SK-N-SH (cell line): ENCODE data around the gene DES. TPM values are rescaled to one million over a fixed set of nuclear protein-coding genes. Genes with fewer than 3 reads are reported as not detected.

Source experiments
- CTCF ChIA-PET: fragments of 300-600, 350-600 bp; formaldehyde crosslinking; extraction: SDS; loops from one replicate; lab custom pipeline; 2021; lab: Yijun Ruan, JAX
- POLR2A ChIA-PET: fragments of 350-600 bp; sonication (Branson Sonifier 250); formaldehyde crosslinking; extraction: SDS; loops from one replicate; lab custom pipeline; 2020; ENCODE audit warnings: antibody characterized with exemption, inconsistent platforms; lab: Yijun Ruan, JAX
- DNase-seq: peaks from one replicate; pipeline ENCODE4 v3.0.0; 2012
- H2AFZ ChIP-seq: fragments of 200-600 bp; sonication (generic); 2 replicates; pipeline ENCODE4 v1.8.1; 2016; ENCODE audit warnings: antibody characterized with exemption, mild to moderate bottlenecking, low read depth
- H3F3A ChIP-seq: fragments of 200-600 bp; sonication (generic); replicated peaks from 2 replicates; pipeline ENCODE3; 2016; ENCODE audit warnings: antibody characterized with exemption, mild to moderate bottlenecking; ENCODE audit not compliant: insufficient read depth
- H3K27ac ChIP-seq, 2 experiments: fragments of 200-500 bp in 1 of 2; fragments of 200-600 bp in 1 of 2; sonication (Bioruptor generic) in 1 of 2; sonication (generic), shearing (Covaris generic) in 1 of 2; 2 replicates each; pipeline versions ENCODE4 v1.5.1 to v1.6.1; 2014 to 2016; ENCODE audit warnings: low read depth in 2 of 2, inconsistent platforms in 1 of 2, low read length in 1 of 2, mild to moderate bottlenecking in 1 of 2, mixed read lengths in 1 of 2
- H3K27me3 ChIP-seq: fragments of 200-600 bp; sonication (generic), shearing (Covaris generic); 2 replicates; pipeline ENCODE4 v1.6.1; 2016; ENCODE audit warnings: mixed run types; ENCODE audit not compliant: insufficient read depth
- H3K36me3 ChIP-seq, 2 experiments: fragments of 200-500 bp in 1 of 2; fragments of 200-600 bp in 1 of 2; sonication (Bioruptor generic) in 1 of 2; sonication (generic) in 1 of 2; replicated peaks in 1 of 2; 2 replicates each; pipeline versions ENCODE3 to v1.5.1; 2014 to 2016; ENCODE audit warnings: low read length in 1 of 2, mild to moderate bottlenecking in 1 of 2; ENCODE audit not compliant: insufficient read depth in 2 of 2, control insufficient read depth in 1 of 2
- H3K4me1 ChIP-seq, 2 experiments: fragments of 200-500 bp in 1 of 2; fragments of 200-600 bp in 1 of 2; sonication (Bioruptor generic) in 1 of 2; sonication (generic), shearing (Covaris generic) in 1 of 2; 2 replicates each; pipeline versions ENCODE4 v1.5.1 to v1.6.1; 2014 to 2016; ENCODE audit warnings: low read depth in 1 of 2, low read length in 1 of 2, mixed run types in 1 of 2; ENCODE audit not compliant: insufficient read depth in 2 of 2, control insufficient read depth in 1 of 2
- H3K4me2 ChIP-seq: fragments of 200-600 bp; sonication (generic), shearing (Covaris generic); 2 replicates; pipeline ENCODE4 v1.6.1; 2017; ENCODE audit warnings: mixed run types
- H3K4me3 ChIP-seq, 2 experiments: fragments of 200-500 bp in 1 of 2; fragments of 200-600 bp in 1 of 2; sonication (Bioruptor generic) in 1 of 2; sonication (generic), shearing (Covaris generic) in 1 of 2; 2 replicates each; pipeline versions ENCODE4 v1.5.1 to v1.8.1; 2014 to 2016; ENCODE audit warnings: low read depth in 2 of 2, inconsistent platforms in 1 of 2, low read length in 1 of 2, mild to moderate bottlenecking in 1 of 2, mixed read lengths in 1 of 2, moderate library complexity in 1 of 2
- H3K79me2 ChIP-seq: fragments of 200-600 bp; sonication (generic); 2 replicates; pipeline ENCODE4 v1.8.1; 2017; ENCODE audit warnings: mild to moderate bottlenecking; ENCODE audit not compliant: insufficient read depth
- H3K9ac ChIP-seq: fragments of 200-600 bp; sonication (generic); 2 replicates; pipeline ENCODE4 v1.6.1; 2017; ENCODE audit warnings: mixed run types
- H3K9me2 ChIP-seq: fragments of 200-600 bp; sonication (generic); 2 replicates; pipeline ENCODE4 v1.6.1; 2017; ENCODE audit warnings: mixed run types
- H3K9me3 ChIP-seq: fragments of 200-600 bp; sonication (generic); 2 replicates; pipeline ENCODE4 v1.6.1; 2017; ENCODE audit warnings: mixed run types, mild to moderate bottlenecking, moderate library complexity
- H4K20me1 ChIP-seq: fragments of 200-600 bp; sonication (generic); 2 replicates; pipeline ENCODE4 v1.6.1; 2017; ENCODE audit warnings: mild to moderate bottlenecking, mixed run types; ENCODE audit not compliant: insufficient read depth
- JUND ChIP-seq: IDR thresholded peaks from 2 replicates; pipeline ENCODE4 v1.4.0; 2012
- MAX ChIP-seq: IDR thresholded peaks from 2 replicates; pipeline ENCODE4 v1.4.0; 2012; ENCODE audit warnings: low read depth
- MEF2A ChIP-seq: IDR thresholded peaks from 2 replicates; pipeline ENCODE4 v1.4.0; 2012; ENCODE audit warnings: low read depth, borderline replicate concordance
- MXI1 ChIP-seq: IDR thresholded peaks from 2 replicates; pipeline ENCODE4 v1.6.1; 2012; ENCODE audit warnings: mild to moderate bottlenecking, low read depth, low read length, improper control_type of control experiment
- PBX3 ChIP-seq: IDR thresholded peaks from 2 replicates; pipeline ENCODE4; 2012
- SMC3 ChIP-seq: IDR thresholded peaks from 2 replicates; pipeline ENCODE4 v1.6.1; 2012; ENCODE audit warnings: low read depth, low read length, improper control_type of control experiment
- TEAD4 ChIP-seq: IDR thresholded peaks from 2 replicates; pipeline ENCODE4 v1.4.0; 2012; ENCODE audit warnings: mild to moderate bottlenecking, borderline replicate concordance; ENCODE audit not compliant: insufficient read depth
- USF1 ChIP-seq: IDR thresholded peaks from 2 replicates; pipeline ENCODE4 v1.4.0; 2012; ENCODE audit warnings: low read depth, borderline replicate concordance
- USF2 ChIP-seq: fragments of 150-350 bp; IDR thresholded peaks from 2 replicates; pipeline ENCODE4 v1.6.1; 2017; ENCODE audit warnings: antibody characterized with exemption, low read length, low read depth, borderline replicate concordance
- ZBTB33 ChIP-seq: IDR thresholded peaks from 2 replicates; pipeline ENCODE4 v1.4.0; 2012; ENCODE audit warnings: low read depth, borderline replicate concordance
- WGBS: methylation state at CpG from one replicate; pipeline ENCODE4 v1.1.6; 2017; ENCODE audit warnings: low lambda C conversion rate; 5-methylcytosine and 5-hydroxymethylcytosine counted together
- polyA plus RNA-seq, 3 experiments: library from polyadenylated mRNA; depleted of rRNA; stranded (reverse); fragments of >200 nt; gene quantifications; 2 replicates each; pipeline ENCODE4 v1.2.3, GENCODE V29; 2012

The DES gene
- polyA plus RNA-seq, 1 of the 3 experiments (the other 2 are of a cell fraction): 0.21 TPM

- ChIA-PET POLR2A (no interaction called here), CTCF (interaction anchor here (1.2 to 12.5 kb wide), 6 partner anchors 19 to 101 kb away, joined by 3 to 95 read pairs (median 13); no protein-coding TSS in a partner anchor)
- H2AFZ ChIP-seq: no peak overlapping the region
- H3K4me1 ChIP-seq: peaks cover 8% of the 10 kb centered on the region in 2 experiments; a peak in 3 of 4 replicates
- H3F3A ChIP-seq: no peaks in the 10 kb centered on the region
- no peaks in the 10 kb centered on the region for H3K9me3 ChIP-seq
- no peaks in the 10 kb centered on the region for H3K79me2 ChIP-seq
- TF ChIP-seq ZBTB33 (no peak), USF2 (no peak), MAX (no peak), TEAD4 (no peak), JUND (no peak), MXI1 (no peak), SMC3 (no peak), MEF2A (no peak), USF1 (no peak)
- no peak for DNase-seq
- no peak overlapping the region for H3K4me3 ChIP-seq
- no peaks in the 10 kb centered on the region for H3K9me2 ChIP-seq
- no peak overlapping the region for H3K4me2 ChIP-seq
- H3K27me3 ChIP-seq: no peaks in the 10 kb centered on the region
- H4K20me1 ChIP-seq: no peaks in the 10 kb centered on the region
- H3K27ac ChIP-seq: no peak overlapping the region
- no peaks in the 10 kb centered on the region for H3K36me3 ChIP-seq
- no peak overlapping the region for H3K9ac ChIP-seq
- 82% methylated on average over 1 of the region's 5 CpGs for WGBS
These were observed 18.3 kb downstream of the DES start for GRCh38 chr2:219436491-219436890.

- no peaks in the 10 kb centered on the region for H4K20me1 ChIP-seq
- no peak overlapping the region for H3K27ac ChIP-seq
- CTCF ChIA-PET: interaction anchor here (1.4 to 12.5 kb wide), 5 partner anchors 19 to 93 kb away, joined by 4 to 95 read pairs (median 14); no protein-coding TSS in a partner anchor
- no peak overlapping the region for H3K4me3 ChIP-seq
- H3K27me3 ChIP-seq: no peaks in the 10 kb centered on the region
- no peak for TF ChIP-seq PBX3
- no peaks in the 10 kb centered on the region for H3K79me2 ChIP-seq
- H3K4me1 ChIP-seq: peaks cover 9% of the 10 kb centered on the region in 2 experiments; a peak in 3 of 4 replicates
- H3K4me2 ChIP-seq: no peak overlapping the region
- WGBS: 86% methylated on average over 3 of the region's 3 CpGs
- no peaks in the 10 kb centered on the region for H3K9me2 ChIP-seq
- no peaks in the 10 kb centered on the region for H3K36me3 ChIP-seq
- no peaks in the 10 kb centered on the region for H3F3A ChIP-seq
- DNase-seq: no peak
- no peak overlapping the region for H2AFZ ChIP-seq
- POLR2A ChIA-PET: no interaction called here
- H3K9ac ChIP-seq: no peak overlapping the region
- no peaks in the 10 kb centered on the region for H3K9me3 ChIP-seq
These were observed 19.0 kb downstream of the DES start for GRCh38 chr2:219437141-219437540.
